Prostate gland (tissue), 2 donors: Measurements from ENCODE around the gene SYCP3. TPM values are rescaled to one million over a fixed set of nuclear protein-coding genes. Genes with fewer than 3 reads are reported as not detected.

ENCODE experiments used
- DNase-seq: peaks from one replicate; pipeline ENCODE4 v3.0.0-alpha.2; 2019; ENCODE audit warnings: low spot score
- H3K27ac ChIP-seq, 2 donors: fragments of 200-600 bp; sonication (generic); 2 replicates each; pipeline ENCODE4 v1.5.1; 2017 to 2019
- H3K27me3 ChIP-seq: fragments of 200-600 bp; sonication (generic); replicated peaks from 2 replicates; pipeline ENCODE4 v1.5.1; 2019; ENCODE audit not compliant: insufficient read depth
- H3K36me3 ChIP-seq, 2 donors: fragments of 200-600 bp; sonication (generic); 1 replicate in 1 of 2; 2 replicates in 1 of 2; pipeline versions ENCODE4 v1.5.1 to v1.8.1; 2017 to 2019
- H3K4me1 ChIP-seq: fragments of 200-600 bp; sonication (generic); replicated peaks from 2 replicates; pipeline ENCODE4 v1.5.1; 2019
- H3K4me3 ChIP-seq, 2 donors: fragments of 200-600 bp; sonication (generic); 2 replicates each; pipeline ENCODE4 v1.5.1; 2017 to 2019
- H3K9me3 ChIP-seq: fragments of 200-600 bp; sonication (generic); 2 replicates; pipeline ENCODE4 v1.5.1; 2017
- CTCF ChIP-seq, 4 experiments: fragments of 200-600 bp in 2 of 4; fragments of 450-650 bp in 2 of 4; sonication (generic) in 2 of 4; IDR thresholded peaks; 1 replicate in 3 of 4; 2 replicates in 1 of 4; pipeline ENCODE4 v1.5.1; 2016 to 2019; ENCODE audit warnings: antibody characterized with exemption in 4 of 4, mild to moderate bottlenecking in 2 of 4, moderate library complexity in 2 of 4
- POLR2A ChIP-seq: fragments of 450-650 bp; IDR thresholded peaks from one replicate; pipeline ENCODE4 v1.6.1; 2016; ENCODE audit warnings: antibody characterized with exemption, mild to moderate bottlenecking
- POLR2AphosphoS5 ChIP-seq: sonication (generic); formaldehyde crosslinking; IDR thresholded peaks from one replicate; pipeline ENCODE4 v1.6.1; 2017; ENCODE audit warnings: antibody characterized with exemption
- WGBS: methylation state at CpG from one replicate; pipeline ENCODE4 v1.1.5; 2018; 5-methylcytosine and 5-hydroxymethylcytosine counted together
- intact Hi-C: fragments of 100-400 bp; cut with DNase I; formaldehyde crosslinking; loops from one replicate; pipeline ENCODE4 v1.14.2; 2022
- small RNA-seq, 2 donors: library from RNA; depleted of rRNA; stranded (forward); fragments of <200 nt; gene quantifications; one replicate each; pipeline ENCODE3, GENCODE V24; 2016
- total RNA-seq, 2 donors: library from RNA; depleted of rRNA; stranded (reverse); fragments of >200 nt; gene quantifications; one replicate each; pipeline ENCODE4 v1.1.0, GENCODE V29; 2016

Gene SYCP3
- total RNA-seq, 2 donors from 2014 or later, result 14.0 TPM; not detected in 1

- Histone ChIP-seq H3K9me3 (no peaks in the 10 kb centered on the region), H3K27me3 (no peaks in the 10 kb centered on the region), H3K4me3 (no peak overlapping the region), H3K36me3 (no peaks in the 10 kb centered on the region), H3K4me1 (no peaks in the 10 kb centered on the region), H3K27ac (no peak overlapping the region)
- intact Hi-C loops, result no loop called here
- TF ChIP-seq CTCF (IDR thresholded peaks at IDR 0.05), result no peak
- TF ChIP-seq POLR2AphosphoS5, result no peak
- no peak for DNase-seq
Measured at GRCh38 chr12:101680647-101681046, 58.6 kb downstream of the SYCP3 start.

DNA sequence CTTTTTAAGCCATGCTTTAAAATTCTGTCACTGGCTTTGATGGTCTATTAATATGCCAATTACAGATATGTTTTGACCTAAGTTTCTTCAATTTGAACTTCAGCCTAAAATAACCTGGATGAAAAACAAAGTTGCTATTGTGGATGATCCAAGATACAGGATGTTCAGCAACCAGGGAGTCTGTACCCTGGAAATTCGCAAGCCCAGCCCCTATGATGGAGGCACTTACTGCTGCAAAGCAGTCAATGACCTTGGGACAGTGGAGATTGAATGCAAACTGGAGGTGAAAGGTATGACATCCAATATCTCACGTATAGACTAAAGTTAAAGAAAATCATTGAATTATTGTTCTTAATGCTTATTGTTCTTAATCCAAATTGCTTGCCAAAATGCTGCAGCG is 59.0 kb downstream of the SYCP3 start:
- Histone ChIP-seq H3K4me1 (no peaks in the 10 kb centered on the region), H3K27ac (no peak overlapping the region), H3K36me3 (no peaks in the 10 kb centered on the region), H3K27me3 (no peaks in the 10 kb centered on the region), H3K4me3 (no peak overlapping the region), H3K9me3 (no peaks in the 10 kb centered on the region)
- no peak for DNase-seq
- 47% methylated on average over 3 of the region's 3 CpGs for WGBS
- intact Hi-C loops, result no loop called here
- TF ChIP-seq POLR2A, result no peak
- no peak for TF ChIP-seq CTCF (IDR thresholded peaks at IDR 0.05)
- no peak for TF ChIP-seq POLR2AphosphoS5

Small RNAs within 50 kb of the gene (small RNA-seq; reads per million reads assigned to genes)
- gene RNA5SP368, result 0 reads per million in 2 donors
- gene RNU6-101P, result 0 reads per million in 2 donors
- gene RNY1P16, result 0 reads per million in 2 donors

Other genes with a start within 250 kb of the SYCP3 start
- gene MYBPC1, start 144.5 kb downstream of the SYCP3 start, total RNA-seq, result 100 to 1,000 TPM; 171 to 302 TPM
- 100 to 1,000 TPM; 106 to 129 TPM for gene CHPT1, start 41.8 kb downstream of the SYCP3 start, total RNA-seq
- 10 to 100 TPM; 49.9 to 52.7 TPM for gene GNPTAB, start 91.5 kb upstream of the SYCP3 start, total RNA-seq
- 10 to 100 TPM; 12.8 to 13.1 TPM for gene DRAM1, start 138.1 kb upstream of the SYCP3 start, total RNA-seq